ENCODE data around the gene ANKS1A. TPM values are rescaled to one million over a fixed set of nuclear protein-coding genes. Genes with fewer than 3 reads are reported as not detected.

Gene ANKS1A
- total and polyA plus RNA-seq, 2 of the 4 experiments (the other 2 are of a cell fraction): 7.2 to 7.5 TPM

DNA sequence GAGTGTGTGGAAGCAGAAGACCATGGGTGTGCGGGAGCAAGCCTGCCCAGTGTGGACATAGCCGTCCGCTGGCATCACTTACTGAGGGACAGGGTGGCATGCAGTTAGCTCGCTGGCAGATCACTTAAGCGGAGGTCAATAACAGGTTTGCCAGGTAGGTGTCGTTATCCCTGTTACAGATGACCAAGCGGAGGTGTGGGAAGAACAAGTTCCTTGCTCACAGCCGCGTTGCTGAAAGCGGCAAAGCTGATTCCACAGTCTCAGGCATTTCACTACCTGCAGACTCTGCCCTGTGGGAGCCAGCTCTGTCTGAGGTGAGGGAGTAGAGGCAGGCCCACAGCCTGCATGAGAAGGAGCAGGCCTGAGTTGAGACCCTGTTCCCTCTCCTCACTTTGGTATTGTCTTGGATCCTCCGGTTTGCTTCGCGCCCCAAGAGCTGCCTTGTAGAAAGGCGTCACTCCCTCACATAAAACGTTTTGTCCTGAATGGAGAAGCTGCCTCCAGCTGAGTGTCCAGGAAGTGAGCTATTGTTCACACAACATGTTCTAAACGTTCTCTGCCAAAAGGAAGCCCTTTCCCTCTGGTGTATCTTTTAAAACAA lies 155.2 kb downstream of the ANKS1A start:
- intact Hi-C loops (cut with micrococcal nuclease) (no loop called here), in situ Hi-C loops (cut with MboI; ENCODE audit: low sequenced_read_pairs) (no loop called here), dilution Hi-C loops (cut with HindIII; ENCODE audit: low sequenced_read_pairs, unreplicated experiment) (no loop called here)
- Histone ChIP-seq H3K9me1 (ENCODE audit: insufficient read depth, low read length) (peaks cover 21% of the 10 kb centered on the region), H3K9me3 (ENCODE audit: control insufficient read depth, insufficient read depth, low read length) (0 out of 2 replicates have a peak, but pooled peaks cover 2% of the 10 kb centered on the region), H3K79me1 (ENCODE audit: low read depth in 1 of 2, low read length in 2 of 2) (peaks cover 3 to 18% of the 10 kb centered on the region in 2 experiments; a peak in 3 of 4 replicates), H4K20me1 (ENCODE audit: insufficient read depth, low read length) (no peaks in the 10 kb centered on the region), H2BK15ac (ENCODE audit: low read depth, low read length) (no peak overlapping the region), H3K14ac (replicated peaks; ENCODE audit: low read depth, low read length) (no peak overlapping the region), H2AFZ (replicated peaks; ENCODE audit: low read length, poor library complexity) (no peak overlapping the region), H3K18ac (ENCODE audit: low read depth, low read length) (no peak overlapping the region), H2AK5ac (ENCODE audit: low read depth, low read length) (no peak overlapping the region), H4K91ac (ENCODE audit: insufficient read depth, low read depth, low read length) (no peak overlapping the region; the same call in 1 of the 2 replicates), H4K5ac (ENCODE audit: low read depth, low read length) (0 out of 2 replicates have a peak overlapping the region, but pooled peaks have one; percentile 16), H2BK120ac (ENCODE audit: low read depth, low read length) (no peak overlapping the region), H3K36me3 (ENCODE audit: control insufficient read depth, insufficient read depth, low read length) (no peaks in the 10 kb centered on the region), H3K27me3 (ENCODE audit: control insufficient read depth, insufficient read depth, low read length) (no peaks in the 10 kb centered on the region), H3K4ac (ENCODE audit: low read depth, low read length) (no peak overlapping the region), H3K4me3 (ENCODE audit: insufficient read depth, low read depth, low read length) (no peak overlapping the region), H2BK5ac (ENCODE audit: low read depth, low read length, poor library complexity, severe bottlenecking) (no peak overlapping the region), H3K23ac (ENCODE audit: low read depth, low read length) (no peak overlapping the region), H2BK20ac (ENCODE audit: low read depth, low read length) (no peak overlapping the region), H3K4me1 (ENCODE audit: control insufficient read depth, insufficient read depth, low read length) (peaks cover 29% of the 10 kb centered on the region), H2AK9ac (replicated peaks; ENCODE audit: low read depth, low read length, poor library complexity) (no peak overlapping the region), H4K8ac (ENCODE audit: low read depth in 2 of 2, low read length in 2 of 2) (no peak overlapping the region), H3K4me2 (ENCODE audit: low read depth, low read length) (no peak overlapping the region), H3K56ac (ENCODE audit: extremely low read depth, insufficient read depth, low read length) (no peak overlapping the region), H3K9ac (ENCODE audit: low read depth, low read length) (no peak overlapping the region), H3K27ac (ENCODE audit: insufficient read depth, low read length) (no peak overlapping the region)
- WGBS, 2 experiments (ENCODE audit: extremely low coverage in 2 of 2, insufficient read length in 1 of 2): 100% methylated on average over 3 of the region's 16 CpGs; no CpG with 5 or more reads in 1 of the 2 experiments
- no peak for TF ChIP-seq SMC3 (IDR thresholded peaks at IDR 0.05; ENCODE audit: low read depth, low read length)
- no peak for TF ChIP-seq MXI1 (IDR thresholded peaks at IDR 0.05; ENCODE audit: borderline replicate concordance, low read depth, low read length)
- TF ChIP-seq, protein P1, sequence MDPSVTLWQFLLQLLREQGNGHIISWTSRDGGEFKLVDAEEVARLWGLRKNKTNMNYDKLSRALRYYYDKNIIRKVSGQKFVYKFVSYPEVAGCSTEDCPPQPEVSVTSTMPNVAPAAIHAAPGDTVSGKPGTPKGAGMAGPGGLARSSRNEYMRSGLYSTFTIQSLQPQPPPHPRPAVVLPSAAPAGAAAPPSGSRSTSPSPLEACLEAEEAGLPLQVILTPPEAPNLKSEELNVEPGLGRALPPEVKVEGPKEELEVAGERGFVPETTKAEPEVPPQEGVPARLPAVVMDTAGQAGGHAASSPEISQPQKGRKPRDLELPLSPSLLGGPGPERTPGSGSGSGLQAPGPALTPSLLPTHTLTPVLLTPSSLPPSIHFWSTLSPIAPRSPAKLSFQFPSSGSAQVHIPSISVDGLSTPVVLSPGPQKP (IDR thresholded peaks at IDR 0.05; ENCODE audit: borderline replicate concordance, low read depth, low read length): no peak
- no peak for TF ChIP-seq USF2 (IDR thresholded peaks at IDR 0.05; ENCODE audit: low read depth, low read length)
- TF ChIP-seq RCOR1 (IDR thresholded peaks at IDR 0.05; ENCODE audit: insufficient replicate concordance, low read length): no peak
- TF ChIP-seq BHLHE40 (IDR thresholded peaks at IDR 0.05; ENCODE audit: low read depth, low read length): no peak
- TF ChIP-seq CHD1 (IDR thresholded peaks at IDR 0.05; ENCODE audit: low read depth, low read length): no peak
- TF ChIP-seq RAD21 (IDR thresholded peaks at IDR 0.05; ENCODE audit: low read length): no peak
- CTCF ChIA-PET: no interaction called here
- ATAC-seq (ENCODE audit: low read depth) (no peak), DNase-seq (no peak)
- POLR2A ChIA-PET (ENCODE audit: unreplicated experiment): interaction anchor here (0.6 kb wide), 1 partner anchor 155 kb away, joined by 3 read pairs; no protein-coding TSS in a partner anchor
- BruUV-seq (replicated peaks): no TSS peak

Measured in IMR-90 (cell line).